DMS53 (cell line): ENCODE data around the gene RAD50.
"Not testable (repeated sequence)": the region's sequence is repeated elsewhere in the genome, so short reads cannot be mapped to it uniquely, and the experiment has no call there.

Experiments
- DNase-seq: peaks from one replicate; lab custom pipeline; 2025; lab: John Stamatoyannopoulos, UW

RAD50 gene

GRCh38 chr5:132557478-132558172 lies 848 bp downstream of the RAD50 start:
- peak; percentile 78 for DNase-seq

DNA sequence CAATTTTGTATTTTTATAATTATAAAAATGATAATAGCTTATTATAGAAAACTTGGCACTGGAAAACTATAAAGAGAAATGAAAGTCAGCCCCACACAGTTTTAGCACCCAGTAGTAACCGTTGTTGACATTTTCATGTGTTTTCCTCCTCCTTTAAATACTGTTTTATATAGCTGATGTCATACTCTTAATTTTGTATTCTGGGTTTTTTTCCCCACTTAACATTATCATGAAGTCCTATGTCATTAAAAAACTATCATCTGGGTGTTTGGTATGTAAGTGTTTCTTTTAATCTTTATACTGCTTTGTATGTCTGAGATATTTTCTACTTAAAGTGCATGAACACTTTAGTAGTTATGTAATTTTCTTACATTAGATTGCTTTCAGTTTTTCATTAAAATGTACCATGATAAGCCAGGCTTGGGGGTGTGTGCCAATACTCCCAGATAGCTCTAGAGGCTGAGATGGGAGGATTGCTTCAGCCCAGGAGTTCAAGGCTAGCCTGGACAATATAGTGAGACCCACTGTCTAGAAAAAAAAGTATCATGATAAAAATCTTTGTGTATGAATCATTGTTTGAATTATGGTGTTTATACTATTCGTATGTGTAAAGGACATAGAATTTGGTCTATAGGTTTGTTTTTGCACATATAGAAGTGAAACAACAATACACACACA lies 2.7 kb downstream of the RAD50 start:
- DNase-seq = no peak

- no peak for DNase-seq
Observed at GRCh38 chr5:132561601-132562000, 4.8 kb downstream of the RAD50 start.

- DNase-seq = not testable (repeated sequence)
Observed at GRCh38 chr5:132564555-132564954, 7.8 kb downstream of the RAD50 start.

DNA sequence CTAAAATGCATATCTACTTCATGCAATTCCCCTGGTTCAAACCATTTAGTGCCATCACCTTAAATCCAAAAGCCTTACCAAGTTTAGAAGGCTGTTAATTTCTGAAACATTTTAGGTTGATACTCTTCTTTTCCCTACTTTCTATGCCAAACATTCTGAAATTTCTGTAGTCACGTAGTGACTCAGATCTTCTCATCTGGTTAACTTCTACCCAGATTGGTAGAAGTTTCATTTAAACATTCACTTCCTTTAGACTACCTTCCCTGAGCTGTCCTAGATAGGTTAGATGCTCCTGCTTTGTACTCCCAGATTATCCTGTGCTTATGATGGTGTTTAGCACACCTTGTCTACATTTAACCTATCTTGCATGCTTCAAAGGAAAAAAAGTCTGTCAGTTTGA lies 9.9 kb downstream of the RAD50 start:
- DNase-seq = no peak

- no peak for DNase-seq
Observed at GRCh38 chr5:132576123-132576522, 19.3 kb downstream of the RAD50 start.

DNA sequence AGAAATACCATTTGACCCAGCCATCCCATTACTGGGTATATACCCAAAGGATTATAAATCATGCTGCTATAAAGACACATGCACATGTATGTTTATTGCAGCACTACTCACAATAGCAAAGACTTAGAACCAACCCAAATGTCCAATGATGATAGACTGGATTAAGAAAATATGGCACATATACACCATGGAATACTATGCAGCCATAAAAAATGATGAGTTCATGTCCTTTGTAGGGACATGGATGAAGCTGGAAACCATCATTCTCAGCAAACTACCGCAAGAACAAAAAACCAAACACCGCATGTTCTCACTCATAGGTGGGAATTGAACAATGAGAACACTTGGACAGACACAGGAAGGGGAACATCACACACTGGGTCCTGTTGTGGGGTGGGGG lies 27.8 kb downstream of the RAD50 start:
- not testable (repeated sequence) for DNase-seq

- DNase-seq = no peak
Observed at GRCh38 chr5:132586063-132586462, 29.3 kb downstream of the RAD50 start.

- no peak for DNase-seq
Observed at GRCh38 chr5:132589467-132589866, 32.7 kb downstream of the RAD50 start.

DNA sequence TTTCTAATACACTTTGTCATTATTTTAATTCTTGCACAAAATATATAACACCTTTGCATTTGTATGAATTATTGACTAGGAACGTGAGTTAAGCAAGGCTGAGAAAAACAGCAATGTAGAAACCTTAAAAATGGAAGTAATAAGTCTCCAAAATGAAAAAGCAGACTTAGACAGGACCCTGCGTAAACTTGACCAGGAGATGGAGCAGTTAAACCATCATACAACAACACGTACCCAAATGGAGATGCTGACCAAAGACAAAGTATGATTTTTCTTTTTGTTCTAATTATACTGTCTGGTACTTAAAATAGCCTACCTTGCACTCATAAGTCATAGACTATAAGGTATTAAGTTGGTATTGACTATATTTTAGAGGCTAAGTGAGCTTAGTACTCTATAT lies 34.4 kb downstream of the RAD50 start:
- peak; percentile 8 for DNase-seq

DNA sequence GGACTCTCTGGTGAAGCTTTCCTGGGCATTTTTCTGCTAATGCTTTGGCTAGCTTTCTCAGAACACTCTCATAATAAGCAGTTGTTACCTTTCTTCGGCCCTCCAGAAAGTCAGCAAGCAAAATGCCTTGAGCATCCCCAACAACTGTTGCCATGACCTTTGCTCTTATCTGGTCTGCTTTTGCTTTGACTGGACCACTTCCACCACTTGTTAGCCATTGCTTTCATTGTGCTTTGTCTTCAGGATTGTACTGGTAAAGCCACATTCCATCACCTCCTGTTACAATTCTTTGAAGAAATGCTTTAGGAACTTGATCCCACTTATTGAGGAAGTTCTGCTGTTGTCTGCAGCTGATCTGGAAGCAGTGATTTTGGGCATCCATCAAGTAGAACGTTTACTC lies 35.7 kb downstream of the RAD50 start:
- no peak for DNase-seq

DNA sequence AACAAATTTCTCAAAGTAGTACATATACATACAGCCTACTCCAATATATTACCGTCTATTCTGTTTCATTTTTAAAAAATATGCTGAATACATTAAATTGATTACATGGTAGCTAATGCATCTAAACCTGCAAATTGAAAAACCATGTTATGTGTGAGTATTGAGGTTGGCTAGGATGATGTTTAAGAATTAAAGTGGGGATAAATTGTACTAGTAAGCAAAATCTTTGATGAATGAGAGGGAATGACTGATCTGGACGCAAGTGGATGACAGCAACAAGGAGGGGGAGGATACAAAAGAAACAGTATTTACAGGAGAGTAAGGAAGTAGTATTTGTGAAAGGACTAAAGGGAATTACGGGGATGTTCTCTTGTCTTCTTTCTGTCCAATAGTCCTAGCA lies 37.4 kb downstream of the RAD50 start:
- no peak for DNase-seq

DNA sequence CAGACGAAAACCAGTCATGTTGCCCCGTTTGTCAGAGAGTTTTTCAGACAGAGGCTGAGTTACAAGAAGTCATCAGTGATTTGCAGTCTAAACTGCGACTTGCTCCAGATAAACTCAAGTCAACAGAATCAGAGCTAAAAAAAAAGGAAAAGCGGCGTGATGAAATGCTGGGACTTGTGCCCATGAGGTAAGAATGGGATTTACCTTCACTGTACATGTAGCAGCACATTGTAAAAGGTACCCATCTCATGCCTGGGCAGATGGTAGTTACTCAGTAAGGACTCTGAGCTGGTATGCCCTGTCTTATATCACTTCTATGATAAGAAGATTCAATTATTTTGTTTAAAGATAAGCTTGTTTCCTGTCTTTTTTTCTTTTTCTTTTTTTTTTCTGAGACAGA lies 38.8 kb downstream of the RAD50 start:
- DNase-seq = no peak

GRCh38 chr5:132601071-132601728 lies 44.4 kb downstream of the RAD50 start:
- no peak for DNase-seq

- no peak for DNase-seq
Observed at GRCh38 chr5:132607095-132607494, 50.3 kb downstream of the RAD50 start.

DNA sequence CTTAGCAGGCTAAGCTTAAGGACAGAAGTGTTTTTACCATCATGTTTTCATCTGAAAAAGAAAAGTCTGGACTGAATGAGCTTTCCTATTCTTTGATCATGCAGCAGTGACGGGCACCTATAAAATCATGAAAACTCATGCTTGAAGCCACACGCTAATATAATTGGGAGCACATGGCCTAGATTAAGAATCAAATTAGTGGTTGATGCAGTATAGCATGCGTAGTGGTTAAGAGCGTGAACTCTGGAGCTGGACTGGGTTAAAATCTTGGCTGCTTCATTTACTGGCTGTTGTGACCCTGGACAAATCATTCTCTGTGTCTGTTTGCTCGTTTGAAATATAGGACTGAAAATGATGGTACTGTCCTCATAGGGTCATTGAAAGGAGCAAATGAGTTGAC lies 51.3 kb downstream of the RAD50 start:
- no peak for DNase-seq

DNA sequence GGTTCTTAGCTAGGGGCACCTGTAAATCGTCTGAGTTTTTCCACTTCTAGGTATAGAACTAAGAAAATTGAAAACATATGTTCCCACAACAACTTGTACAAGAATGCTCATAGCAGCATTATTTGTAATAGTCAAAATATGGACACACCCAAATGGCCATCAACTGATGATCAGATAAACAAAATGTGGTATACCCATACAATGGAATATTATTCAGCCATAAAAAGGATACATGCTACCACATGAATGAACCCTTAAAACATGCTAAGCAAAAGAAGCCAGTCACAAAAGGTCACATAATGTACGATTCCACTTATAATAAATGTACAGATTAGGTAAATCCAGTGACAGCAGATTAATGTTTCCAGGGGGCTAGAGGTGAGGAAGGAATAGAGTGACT lies 55.2 kb downstream of the RAD50 start:
- DNase-seq = no peak

DNA sequence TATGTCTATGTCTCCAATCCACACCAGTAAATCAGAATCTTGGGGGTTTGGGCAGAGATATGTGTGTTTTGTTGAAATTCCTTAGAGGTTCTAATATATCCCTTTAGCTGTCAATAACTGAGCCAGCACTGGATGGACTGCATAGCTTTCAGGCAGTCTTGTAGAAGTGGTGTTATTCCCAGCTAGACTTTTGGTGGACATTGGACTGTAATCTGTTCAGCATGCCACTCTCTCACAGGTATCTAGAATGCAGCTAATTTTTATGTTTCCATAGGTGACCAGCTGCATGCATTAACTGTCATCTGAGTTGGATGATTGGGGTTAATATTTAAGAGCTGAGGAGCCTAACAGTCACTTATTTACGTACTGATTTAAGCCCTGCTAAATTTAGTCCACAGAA lies 56.1 kb downstream of the RAD50 start:
- no peak for DNase-seq

- DNase-seq = no peak
Observed at GRCh38 chr5:132621699-132622098, 64.9 kb downstream of the RAD50 start.

DNA sequence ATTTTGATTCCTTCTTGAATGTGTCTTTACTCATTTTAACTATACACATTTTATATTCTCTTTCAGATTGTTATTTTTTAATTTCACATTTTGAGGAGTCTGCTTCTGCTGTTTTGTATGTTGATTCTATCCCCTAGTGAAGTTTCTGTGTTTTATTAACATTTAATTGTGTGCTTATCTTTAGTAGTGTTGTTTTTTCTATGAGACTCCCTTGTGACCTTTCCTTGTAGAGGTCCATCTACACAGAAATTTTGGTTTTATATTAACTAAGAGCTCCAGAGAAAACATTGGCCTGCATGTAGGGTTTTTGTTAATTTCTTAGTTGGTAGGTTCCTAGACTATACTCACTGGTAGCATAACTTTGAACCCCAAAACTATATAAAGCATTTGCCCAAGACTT lies 65.8 kb downstream of the RAD50 start:
- no peak for DNase-seq

- DNase-seq = no peak
Observed at GRCh38 chr5:132627470-132627869, 70.7 kb downstream of the RAD50 start.

DNA sequence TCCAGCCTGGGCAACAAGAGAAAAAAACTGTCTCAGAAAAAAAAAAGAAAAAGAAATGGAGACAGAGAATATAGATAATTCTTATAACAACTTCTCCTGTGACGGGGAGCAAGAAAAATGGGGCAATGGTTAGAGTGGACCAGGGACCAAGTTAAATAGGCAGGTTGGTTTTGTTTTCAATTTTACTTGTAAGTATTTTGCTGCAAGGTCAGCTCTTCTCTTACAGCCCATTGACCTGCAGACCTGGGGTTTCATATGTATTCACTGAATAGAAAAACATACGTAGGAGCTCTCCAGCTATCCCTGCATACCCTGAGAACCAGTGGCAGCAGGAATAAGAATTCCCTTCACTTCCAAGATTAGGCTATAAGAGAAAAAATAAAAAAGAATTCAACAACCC lies 72.0 kb downstream of the RAD50 start:
- no peak for DNase-seq

- no peak for DNase-seq
Observed at GRCh38 chr5:132629230-132629944, 72.6 kb downstream of the RAD50 start.
